ENCODE measurements around the gene RNF149.
"Not testable (repeated sequence)": the region's sequence is repeated elsewhere in the genome, so short reads cannot be mapped to it uniquely, and the experiment has no call there.

The RNF149 gene

DNA sequence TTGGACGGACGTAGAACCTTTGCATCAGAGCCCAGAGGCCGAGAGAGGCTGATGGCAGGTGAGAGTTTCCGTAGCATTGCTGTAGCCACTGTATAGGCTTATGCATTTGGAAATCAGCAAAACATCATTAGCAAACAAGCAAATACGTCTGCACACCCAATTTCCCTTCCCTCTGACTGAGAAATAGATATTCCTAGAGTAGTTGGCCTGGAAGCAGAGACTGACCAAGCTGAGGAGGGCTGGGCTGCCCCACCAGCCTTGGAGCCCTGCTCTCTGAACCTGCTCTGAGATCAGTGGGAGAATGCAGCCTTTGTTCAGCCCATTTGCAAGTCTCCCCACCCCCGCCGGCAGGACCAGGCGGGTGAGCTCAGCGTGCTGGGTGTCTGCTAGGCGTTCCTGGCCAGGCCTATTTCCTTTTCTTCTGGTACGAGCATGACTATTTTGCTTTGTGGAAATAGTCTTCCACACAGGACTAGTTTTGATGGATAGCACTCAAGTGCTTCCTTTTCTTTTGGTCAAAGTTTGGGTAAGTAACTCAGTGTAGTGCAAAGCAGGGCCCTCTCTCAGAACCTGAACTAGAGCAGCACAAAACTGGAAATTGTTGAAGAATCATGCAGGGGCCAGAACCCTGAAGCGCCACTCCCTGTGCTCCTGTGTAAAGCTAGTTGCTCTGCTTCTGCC, 21.9 kb upstream of the RNF149 start:
- peak; percentile 64 for DNase-seq (ENCODE audit: low spot score)

DNA sequence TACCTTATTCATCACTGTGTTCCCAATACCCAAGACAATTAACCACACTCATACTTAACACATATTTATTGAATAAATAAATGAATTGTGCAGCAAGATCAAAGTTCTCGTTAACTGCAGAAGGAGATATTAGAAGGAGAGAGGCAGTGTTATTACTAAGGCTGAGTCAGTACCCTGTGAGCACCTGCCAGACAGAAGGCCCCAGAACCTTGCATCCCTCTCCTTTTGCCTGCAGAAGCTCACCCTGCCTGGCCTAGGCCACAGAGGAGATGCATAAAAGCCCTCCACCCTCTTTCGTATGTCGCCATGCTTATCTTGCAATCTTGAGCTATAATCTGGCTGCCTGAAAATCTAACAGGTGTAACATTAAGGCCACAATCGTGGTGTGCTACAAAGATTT, 20.5 kb upstream of the RNF149 start:
- DNase-seq (ENCODE audit: low spot score): no peak

DNA sequence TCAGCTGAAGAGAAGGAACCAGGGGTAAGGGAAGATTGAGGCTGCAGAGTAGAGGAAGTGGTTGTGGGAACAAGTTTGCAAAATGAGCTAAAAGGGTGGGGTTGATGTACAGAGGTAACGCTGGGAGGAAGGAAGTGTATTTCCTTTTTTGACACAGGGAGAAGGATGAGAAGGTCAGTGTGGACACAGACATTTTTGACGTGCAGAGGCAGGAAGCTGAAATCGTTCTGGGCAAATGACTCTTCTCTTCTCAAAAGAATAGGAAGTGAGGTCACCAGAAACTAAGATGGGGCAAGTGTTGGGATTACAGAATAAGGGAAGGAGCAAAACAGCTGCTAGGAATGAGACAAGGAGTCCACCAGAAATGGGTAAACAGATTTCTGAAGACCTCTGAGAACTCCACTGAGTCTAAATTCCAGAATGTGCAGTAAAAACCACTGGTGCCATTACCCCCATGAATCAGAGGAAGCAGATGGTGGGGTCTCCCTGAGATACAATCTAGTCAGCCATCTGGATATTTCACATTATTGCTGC, 20.0 kb upstream of the RNF149 start:
- no peak for DNase-seq (ENCODE audit: low spot score)

DNA sequence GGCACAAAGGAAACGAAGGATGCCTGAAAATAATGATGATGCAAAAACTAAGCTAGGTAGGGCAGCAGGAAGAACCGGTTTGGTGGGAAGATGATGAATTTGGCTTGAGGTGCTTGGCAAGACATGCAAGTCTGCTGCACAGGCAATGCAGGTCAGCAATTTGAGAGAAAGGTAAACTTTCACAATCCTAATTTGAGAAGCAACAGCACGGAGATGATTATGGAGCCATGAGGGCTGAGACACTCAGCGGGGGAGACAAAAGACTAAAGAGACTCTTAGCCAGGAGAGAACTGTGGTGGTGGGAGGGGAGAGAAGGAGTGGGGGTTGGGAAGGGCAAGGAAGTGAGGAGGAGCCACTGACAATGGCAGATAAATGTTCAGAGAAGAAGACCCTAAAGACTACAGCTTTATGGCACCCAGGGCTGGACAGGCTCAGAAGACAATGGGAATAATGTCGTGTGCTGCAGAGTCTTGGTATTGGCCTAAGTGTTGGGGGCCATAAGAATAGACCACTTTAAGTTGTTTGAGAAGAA, 19.4 kb upstream of the RNF149 start:
- no peak for DNase-seq (ENCODE audit: low spot score)

DNA sequence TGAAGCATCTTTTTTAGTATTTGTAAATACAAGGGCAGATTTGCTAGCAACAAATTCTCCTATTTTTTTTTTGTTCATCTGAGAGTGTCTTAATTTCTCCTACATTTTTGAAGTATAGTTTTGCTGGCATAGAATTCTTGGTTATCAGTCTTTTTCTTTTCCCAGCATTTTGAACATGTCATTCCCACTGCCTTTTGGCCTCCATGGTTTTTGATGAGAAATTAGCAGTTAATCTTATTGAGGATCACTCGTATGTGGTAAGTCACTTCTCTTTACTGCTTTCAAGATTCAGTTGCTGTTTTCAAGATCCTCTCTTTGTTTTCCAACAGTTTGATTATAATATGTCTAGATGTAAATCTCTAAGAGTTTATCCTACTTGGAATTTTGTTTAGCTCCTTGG, 16.9 kb upstream of the RNF149 start:
- DNase-seq (ENCODE audit: low spot score): no peak

DNA sequence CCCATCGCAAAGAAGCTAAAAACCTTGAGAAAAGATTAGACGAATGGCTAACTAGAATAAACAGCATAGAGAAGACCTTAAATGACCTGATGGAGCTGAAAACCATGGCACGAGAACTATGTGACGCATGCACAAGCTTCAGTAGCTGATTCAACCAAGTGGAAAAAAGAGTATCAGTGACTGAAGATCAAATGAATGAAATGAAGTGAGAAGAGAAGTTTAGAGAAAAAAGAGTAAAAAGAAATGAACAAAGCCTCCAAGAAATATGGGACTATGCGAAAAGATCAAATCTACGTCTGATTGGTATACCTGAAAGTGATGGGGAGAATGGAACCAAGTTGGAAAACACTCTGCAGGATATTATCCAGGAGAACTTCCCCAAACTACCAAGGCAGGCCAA, 8.1 kb upstream of the RNF149 start:
- DNase-seq (ENCODE audit: low spot score): not testable (repeated sequence)

DNA sequence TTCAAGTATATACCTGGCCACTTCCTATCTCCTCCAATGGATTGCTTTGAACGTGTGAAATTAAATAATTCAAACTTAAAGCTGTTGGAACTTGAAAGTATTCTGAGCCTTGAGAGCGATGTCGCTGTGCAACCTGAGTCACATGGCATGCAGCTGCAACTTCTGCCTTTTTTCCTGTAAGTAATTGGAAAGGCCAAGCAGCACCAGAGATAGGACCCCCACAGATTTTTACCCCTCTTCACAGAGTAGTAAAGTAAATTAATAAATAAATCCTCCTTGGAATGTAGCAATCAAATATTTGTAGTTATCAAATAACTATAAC, 3.2 kb upstream of the RNF149 start:
- no peak for DNase-seq (ENCODE audit: low spot score)

DNA sequence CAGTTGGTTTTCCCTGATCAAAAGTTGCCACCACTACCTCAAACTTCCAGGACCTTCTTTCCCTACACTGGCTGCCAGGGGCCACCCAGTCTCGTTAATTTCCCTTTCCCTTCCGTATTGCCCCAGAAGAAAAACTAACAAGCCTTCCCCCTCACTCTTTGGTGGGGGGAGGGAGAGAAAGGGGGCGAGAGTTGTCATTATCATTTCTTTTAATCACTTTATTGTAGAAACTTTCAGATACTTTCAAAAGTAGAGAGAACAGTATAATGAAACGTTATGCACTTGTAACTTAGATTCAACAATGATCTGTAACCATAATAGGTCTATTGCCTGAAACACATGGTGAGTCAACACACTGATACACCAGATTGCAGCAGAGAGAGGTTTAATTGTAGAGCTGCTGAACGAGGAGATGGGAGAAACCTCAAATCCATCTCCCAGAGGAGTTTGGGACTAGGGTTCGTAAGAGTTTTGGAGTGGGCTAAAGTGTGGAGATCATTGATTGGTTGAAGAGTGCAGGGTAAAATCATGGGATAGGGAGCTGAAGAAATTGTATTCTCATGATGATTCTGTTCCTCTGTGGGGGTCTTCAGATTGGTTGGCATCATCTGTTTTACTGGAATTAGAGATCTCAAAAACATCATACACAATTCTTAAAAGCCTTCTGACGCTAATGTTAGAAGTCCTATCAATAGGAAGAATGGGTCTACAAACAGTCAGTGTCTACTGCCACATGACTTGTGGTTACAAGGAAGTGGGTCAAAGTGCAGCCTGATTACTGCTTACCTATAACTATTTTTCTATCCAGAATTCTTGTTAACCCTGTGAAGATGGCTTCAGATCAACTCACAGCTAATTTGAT, 2.6 kb upstream of the RNF149 start:
- DNase-seq (ENCODE audit: low spot score): no peak

DNA sequence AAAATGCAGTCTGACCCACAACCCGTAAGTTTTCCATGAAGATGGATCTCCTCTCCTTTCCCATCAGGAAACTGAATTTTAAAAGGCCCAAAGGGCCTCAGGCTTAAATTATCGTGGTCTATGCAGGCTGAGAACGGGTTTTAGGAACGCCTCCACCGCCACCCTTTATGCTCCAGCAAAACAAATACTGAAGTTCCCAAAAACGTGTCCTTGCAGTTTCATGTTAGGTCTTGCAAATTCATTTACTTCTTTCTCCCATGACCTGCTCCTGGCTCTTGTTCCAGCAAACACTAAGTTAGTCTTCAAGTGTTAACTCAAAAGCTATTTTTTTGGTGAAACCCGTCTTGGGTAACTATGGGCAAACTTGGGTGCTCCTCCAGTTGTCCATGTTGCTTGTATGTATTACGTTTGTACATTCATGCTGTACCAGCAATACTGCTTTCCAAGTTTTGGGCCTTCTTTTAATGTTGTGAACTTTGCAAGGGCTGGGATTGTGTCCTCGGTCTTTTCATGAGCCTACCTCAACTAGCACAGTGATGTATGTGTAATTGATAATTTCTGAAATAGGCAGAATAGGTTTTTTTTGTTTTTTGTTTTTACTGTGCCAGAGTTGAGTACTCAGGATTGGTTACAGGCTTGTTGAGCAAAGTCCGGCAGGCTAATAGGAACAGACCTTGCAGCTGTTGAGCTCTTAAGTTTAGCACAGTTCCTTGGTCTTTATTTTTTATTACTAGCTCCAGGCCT, 1.8 kb upstream of the RNF149 start:
- no peak for DNase-seq (ENCODE audit: low spot score)

DNA sequence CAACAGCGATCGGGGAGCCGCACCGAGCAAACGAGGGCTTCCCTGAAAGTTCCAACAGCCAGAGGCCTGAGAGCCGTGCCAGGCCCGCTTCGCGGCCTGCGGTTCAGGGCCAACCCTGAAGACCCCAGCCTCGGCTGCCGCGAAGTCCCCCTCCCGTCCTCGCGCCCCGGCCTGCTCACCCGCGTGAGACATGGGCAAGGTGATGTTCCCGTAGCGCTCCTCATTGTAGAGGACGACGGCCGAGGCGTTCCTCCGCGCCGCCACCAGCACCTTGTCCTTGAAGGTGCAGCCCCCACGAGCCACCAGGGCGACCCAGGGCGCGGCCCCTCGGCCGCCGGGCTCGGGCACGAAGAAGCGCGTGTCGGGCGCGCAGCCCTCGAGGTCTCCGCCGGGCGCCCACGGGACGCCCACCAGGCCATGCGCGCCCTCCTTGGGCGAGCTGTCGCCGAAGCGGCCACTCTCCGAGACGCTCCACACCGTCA, 510 bp downstream of the RNF149 start:
- DNase-seq (ENCODE audit: low spot score): no peak

DNA sequence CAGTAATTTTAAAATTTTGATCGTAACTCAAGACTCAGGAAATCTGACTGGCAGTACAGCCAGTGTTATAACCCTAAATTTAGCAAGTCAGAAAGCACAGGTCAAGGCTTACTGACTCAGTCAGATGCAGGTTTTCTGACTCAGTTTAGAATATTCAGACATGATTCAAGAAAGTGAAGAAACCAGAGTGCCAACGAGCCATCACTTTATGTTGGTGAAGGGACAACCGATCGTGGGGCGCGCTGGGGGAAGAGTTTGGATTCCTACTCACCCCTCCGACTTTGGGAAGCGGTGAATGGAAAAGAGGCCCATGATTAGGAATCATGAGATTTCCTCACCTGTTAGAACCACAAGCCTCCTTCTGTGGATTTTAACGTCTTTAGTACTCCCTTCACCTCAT, 998 bp downstream of the RNF149 start:
- DNase-seq (ENCODE audit: low spot score): no peak

DNA sequence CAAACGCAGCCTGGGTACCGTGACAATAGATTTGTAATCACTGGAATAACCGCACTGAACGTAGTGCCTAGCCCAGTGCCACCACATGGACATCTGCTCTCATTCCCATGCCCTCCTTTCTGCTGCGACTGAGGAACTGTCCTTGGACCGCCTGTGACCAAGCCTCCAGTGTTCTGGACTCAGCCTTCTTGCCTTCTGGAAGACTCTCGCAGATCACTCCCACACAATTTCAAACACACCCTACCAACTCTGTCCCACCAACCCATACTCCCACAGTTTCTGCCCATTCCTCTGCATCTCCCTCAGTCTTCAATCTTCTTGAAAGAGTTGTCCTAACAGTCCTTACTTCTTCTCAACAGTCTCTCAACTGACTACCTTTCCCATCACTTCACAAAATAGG, 2.1 kb downstream of the RNF149 start:
- DNase-seq (ENCODE audit: low spot score): no peak

DNA sequence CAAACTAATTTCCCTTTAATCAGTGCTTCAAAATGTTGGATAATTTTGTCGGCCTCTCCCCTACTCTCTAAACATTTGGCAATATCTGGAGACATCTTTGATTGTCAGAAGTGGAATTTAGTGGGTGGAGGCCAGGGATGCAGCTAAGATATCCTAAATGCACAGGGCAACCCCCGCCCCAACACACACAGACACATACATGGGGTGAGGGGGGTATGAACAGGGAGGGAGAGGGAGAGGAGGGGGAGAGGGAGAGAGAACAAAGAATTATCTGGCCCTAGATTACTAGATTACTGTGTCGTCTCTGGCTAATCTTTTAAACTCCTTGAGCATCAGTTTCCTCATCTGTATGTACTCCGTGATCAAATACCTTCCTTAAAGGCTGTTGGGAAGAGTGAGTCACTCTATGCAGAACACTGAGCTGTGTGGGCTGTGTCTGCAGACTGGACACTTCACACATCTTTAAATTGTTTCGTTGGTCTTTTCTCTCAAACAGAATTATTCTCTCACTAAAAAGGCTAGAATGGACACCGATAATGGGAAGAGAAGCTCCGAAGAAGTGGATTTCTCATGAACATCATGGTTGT, 2.9 kb downstream of the RNF149 start:
- DNase-seq (ENCODE audit: low spot score): peak; percentile 45

DNA sequence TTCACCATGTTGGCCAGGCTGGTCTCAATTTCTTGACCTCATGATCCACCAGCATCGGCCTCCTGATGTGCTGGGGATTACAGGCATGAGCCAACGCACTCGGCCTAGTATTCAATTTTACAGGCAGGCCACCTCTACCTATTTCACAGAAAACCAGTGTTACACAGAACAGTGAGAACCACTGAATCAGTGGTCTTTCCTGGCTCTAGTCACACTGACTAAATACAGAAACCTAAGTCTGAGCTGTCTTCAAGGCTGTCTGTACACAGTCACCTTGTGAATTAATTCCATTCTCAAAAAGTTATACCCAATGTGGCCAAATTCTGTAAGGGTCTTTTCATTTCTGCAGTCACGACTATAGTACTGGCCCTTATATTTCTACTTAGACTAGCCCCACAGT, 3.5 kb downstream of the RNF149 start:
- no peak for DNase-seq (ENCODE audit: low spot score)

DNA sequence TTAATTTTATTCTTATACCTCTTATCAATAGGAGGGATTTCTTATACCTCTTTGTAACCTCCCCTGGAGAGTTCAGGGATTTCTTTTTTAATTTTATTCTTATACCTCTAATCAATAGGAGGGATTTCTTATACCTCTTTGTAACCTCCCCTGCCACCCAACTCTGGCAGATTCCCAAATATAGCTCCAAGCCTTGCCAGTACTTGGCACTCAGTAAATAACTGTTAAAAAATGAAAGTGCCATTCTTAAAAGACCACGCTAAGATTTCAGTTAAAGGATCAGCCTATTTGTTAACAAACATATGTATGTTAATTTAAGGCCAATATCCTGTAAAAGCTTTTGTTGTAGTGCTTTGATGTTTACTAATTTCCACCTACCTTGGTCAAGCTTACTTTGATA, 4.8 kb downstream of the RNF149 start:
- no peak for DNase-seq (ENCODE audit: low spot score)

DNA sequence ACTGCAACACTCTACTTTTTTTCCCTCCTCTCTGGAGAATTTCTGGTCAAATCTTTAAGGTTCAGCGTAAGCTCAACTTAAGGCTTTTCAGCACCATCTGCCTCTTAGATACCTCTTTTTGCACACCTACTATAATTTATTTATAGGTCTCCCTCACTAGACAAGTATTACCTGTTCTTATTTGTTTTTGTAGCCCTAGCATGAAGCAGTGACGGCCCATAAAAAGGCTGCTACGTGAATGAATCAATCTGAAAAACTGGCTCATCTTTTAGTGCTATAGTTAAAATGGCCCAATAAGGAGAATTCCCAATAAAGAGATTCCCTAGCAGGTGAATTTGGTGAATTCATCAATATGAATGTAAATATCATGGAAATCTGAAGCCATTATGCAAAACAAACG, 6.5 kb downstream of the RNF149 start:
- no peak for DNase-seq (ENCODE audit: low spot score)

DNA sequence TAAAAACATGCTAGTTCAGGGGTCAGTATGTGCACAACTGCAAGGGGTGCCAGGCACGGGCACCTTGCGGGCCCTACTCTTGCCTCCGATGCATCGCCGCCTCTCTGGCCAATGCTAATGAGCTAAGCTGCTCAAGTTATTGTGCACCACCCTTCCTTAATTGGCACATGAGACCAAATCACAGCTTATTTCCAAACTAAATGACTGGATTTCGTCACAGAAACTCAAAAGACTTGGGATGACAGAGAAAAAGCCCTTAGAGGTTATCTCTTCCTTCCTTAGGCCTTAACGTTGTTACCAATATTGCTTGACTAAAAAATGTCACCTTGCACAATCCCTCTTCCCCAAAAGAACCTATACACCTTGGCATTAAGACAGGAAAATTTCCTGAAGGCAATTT, 7.7 kb downstream of the RNF149 start:
- no peak for DNase-seq (ENCODE audit: low spot score)

DNA sequence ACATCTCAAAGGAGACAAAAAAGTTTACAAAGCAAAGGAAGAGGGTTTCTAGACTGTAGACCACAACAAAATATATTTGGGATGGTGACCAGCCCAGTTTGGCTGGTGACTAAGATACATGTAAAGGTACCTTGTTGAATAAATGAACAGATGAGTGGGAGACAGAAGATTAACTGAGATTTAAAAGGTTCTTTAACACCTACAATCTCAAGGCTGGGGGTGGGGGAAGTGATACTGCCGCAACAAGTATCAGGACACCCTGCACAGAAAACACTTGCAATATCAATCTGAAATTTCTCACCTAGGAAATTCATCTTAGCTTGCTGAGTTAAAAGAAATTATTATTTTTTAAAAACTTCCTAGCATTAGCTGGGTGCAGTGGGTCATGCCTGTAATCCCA, 8.3 kb downstream of the RNF149 start:
- DNase-seq (ENCODE audit: low spot score): no peak

DNA sequence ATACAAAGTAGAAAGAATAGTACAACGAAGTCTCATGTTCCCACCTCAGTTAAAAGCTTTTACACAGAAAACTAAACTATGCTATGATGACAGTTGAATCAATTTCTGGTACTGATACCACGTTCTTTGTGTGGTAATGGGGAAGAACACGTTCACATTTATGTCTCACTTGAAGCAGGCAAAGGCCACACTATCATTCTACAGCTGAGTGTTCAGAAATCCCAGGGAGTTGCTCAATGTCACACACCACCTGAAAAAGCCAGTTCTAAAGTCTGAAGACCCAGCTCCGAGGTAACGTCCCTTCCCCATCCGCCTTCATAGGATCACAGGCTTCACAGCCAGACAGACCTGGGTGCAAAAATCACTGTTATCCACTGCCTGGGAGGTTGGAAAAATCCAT, 8.9 kb downstream of the RNF149 start:
- DNase-seq (ENCODE audit: low spot score): no peak

DNA sequence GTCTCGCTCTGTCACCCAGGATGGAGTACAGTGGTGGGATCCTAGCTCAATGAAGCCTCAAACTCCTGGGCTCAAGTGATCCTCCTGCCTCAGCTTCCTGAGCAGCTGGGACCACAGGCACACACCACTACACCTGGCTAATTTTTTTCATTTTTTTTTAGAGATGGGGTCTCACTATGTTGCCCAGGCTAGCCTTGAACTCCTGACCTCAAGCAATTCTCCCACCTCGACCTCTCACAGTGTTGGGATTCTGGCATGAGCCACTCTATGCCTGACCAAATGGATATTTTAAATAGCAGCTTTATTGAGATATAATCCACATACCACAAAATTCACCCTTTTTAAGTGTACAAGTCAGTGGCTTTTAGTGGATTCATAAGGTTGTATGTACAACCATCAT, 11.1 kb downstream of the RNF149 start:
- no peak for DNase-seq (ENCODE audit: low spot score)

DNA sequence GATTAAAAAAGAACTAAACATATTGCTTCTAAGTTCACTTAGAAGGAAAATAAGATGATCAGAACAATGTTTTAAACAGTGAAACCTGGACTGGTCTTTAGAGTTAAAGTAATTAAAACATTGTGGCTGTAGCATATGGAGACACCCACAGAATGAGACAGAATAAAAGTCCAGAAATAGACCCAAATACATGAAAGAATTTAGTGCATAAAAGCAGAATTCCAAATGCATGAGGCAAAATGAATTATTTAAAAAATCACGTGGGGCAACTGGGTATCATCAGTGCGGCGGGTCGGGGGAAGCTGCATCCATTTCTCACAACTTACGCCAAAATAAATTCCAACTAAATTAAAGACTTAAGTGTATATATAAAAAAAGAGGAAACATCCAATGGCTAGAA, 12.1 kb downstream of the RNF149 start:
- no peak for DNase-seq (ENCODE audit: low spot score)

DNA sequence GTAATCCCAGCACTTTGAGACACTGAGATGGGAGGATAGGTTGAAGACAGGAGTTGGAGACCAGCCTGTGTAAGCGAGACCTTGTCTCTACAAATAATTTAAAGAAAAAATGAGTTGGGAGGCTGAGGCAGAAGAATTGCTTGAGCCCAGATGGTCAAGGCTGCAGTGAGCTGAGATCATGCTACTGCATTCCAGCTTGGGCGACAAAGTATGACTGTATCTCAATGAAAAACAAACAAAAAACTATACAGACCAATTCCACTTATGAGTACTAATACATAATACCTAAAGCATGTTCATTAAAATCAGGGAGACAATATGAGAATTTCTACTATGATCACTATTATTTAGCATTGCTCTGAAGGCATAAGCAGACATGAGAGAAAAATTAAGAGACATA, 12.6 kb downstream of the RNF149 start:
- no peak for DNase-seq (ENCODE audit: low spot score)

Data from COLO829 (cell line).